Measurements from ENCODE around the gene DIP2C.

Gene DIP2C

GRCh38 chr10:565676-566075, 123.8 kb downstream of the DIP2C start:
- no peak for DNase-seq

- no peak for DNase-seq
Observed at GRCh38 chr10:565146-565545, 124.3 kb downstream of the DIP2C start.

- no peak for DNase-seq
Observed at GRCh38 chr10:563827-564226, 125.6 kb downstream of the DIP2C start.

GRCh38 chr10:562142-562541, 127.3 kb downstream of the DIP2C start:
- no peak for DNase-seq

GRCh38 chr10:561721-562120, 127.7 kb downstream of the DIP2C start:
- no peak for DNase-seq

- no peak for DNase-seq
Observed at GRCh38 chr10:560314-560992, 129.0 kb downstream of the DIP2C start.

- no peak for DNase-seq
Observed at GRCh38 chr10:559767-560047, 129.8 kb downstream of the DIP2C start.

- no peak for DNase-seq
Observed at GRCh38 chr10:558891-559766, 130.3 kb downstream of the DIP2C start.

GRCh38 chr10:558364-558763, 131.1 kb downstream of the DIP2C start:
- no peak for DNase-seq

GRCh38 chr10:557792-558328, 131.6 kb downstream of the DIP2C start:
- DNase-seq: no peak

GRCh38 chr10:556971-557637, 132.4 kb downstream of the DIP2C start:
- no peak for DNase-seq

GRCh38 chr10:555682-556350, 133.7 kb downstream of the DIP2C start:
- DNase-seq: no peak

GRCh38 chr10:555281-555680, 134.2 kb downstream of the DIP2C start:
- no peak for DNase-seq

- DNase-seq: no peak
Observed at GRCh38 chr10:554182-554848, 135.2 kb downstream of the DIP2C start.

- no peak for DNase-seq
Observed at GRCh38 chr10:553233-553632, 136.2 kb downstream of the DIP2C start.

- DNase-seq: no peak
Observed at GRCh38 chr10:552679-553078, 136.8 kb downstream of the DIP2C start.

- DNase-seq: no peak
Observed at GRCh38 chr10:551373-552252, 137.9 kb downstream of the DIP2C start.

GRCh38 chr10:550665-551372, 138.6 kb downstream of the DIP2C start:
- DNase-seq: no peak

GRCh38 chr10:549391-549790, 140.1 kb downstream of the DIP2C start:
- no peak for DNase-seq

- DNase-seq: no peak
Observed at GRCh38 chr10:548238-548901, 141.1 kb downstream of the DIP2C start.

All from activated CD4-positive, alpha-beta T cell treated with anti-CD3 and anti-CD28 coated beads, Interleukin-2, amount 50 U/mL, for 48 hours (primary cell).